Stimulated activated CD8-positive, alpha-beta memory T cell treated with anti-CD3 and anti-CD28 coated beads, Interleukin-4, amount 100 ng/mL, for 4 hours (primary cell): Measurements from ENCODE around the gene CYFIP1.

Experiments
- DNase-seq, 2 donors: peaks; one replicate each; pipeline ENCODE4 v3.0.0-alpha.2; 2020; ENCODE audit warnings: low read depth in 2 of 2, low spot score in 1 of 2

Gene CYFIP1

GRCh38 chr15:22823495-22824128 is 156.6 kb downstream of the CYFIP1 start:
- no peak for DNase-seq

DNA sequence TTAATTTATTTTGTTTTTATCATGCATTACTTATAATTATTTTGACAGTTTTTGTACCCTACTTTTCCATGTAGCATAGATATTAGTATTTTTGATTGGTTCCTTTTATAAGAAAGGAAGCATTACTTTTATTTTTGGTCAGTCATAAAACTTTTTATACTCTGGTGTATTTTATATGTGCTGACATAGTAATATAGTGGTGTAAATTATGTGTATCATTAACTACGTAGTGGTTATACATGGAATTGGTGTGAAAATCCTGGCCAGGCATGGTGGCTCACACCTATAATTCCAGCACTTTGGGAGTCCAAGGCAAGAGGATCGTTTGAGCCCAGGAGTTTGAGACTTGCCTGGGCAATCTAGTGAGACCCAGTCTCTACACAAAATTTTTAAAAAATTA is 160.5 kb downstream of the CYFIP1 start:
- no peak for DNase-seq
